Esophagus (tissue), 2 donors: ENCODE data around the gene MMP12. TPM values are rescaled to one million over a fixed set of nuclear protein-coding genes. Genes with fewer than 3 reads are reported as not detected.

Experiments used
- H3K27ac ChIP-seq, 2 donors: one replicate each; pipeline ENCODE4 v1.5.1; 2013; ENCODE audit warnings: low read depth in 2 of 2, mild to moderate bottlenecking in 2 of 2, inconsistent platforms in 1 of 2, low read length in 1 of 2, moderate library complexity in 1 of 2
- H3K27me3 ChIP-seq, 2 donors: one replicate each; pipeline ENCODE4 v1.6.1; 2013; ENCODE audit warnings: low read length in 2 of 2, control low read depth in 1 of 2, mild to moderate bottlenecking in 1 of 2; ENCODE audit not compliant: insufficient read depth in 2 of 2, control insufficient read depth in 1 of 2
- H3K36me3 ChIP-seq, 2 donors: one replicate each; pipeline ENCODE4 v1.6.1; 2013; ENCODE audit warnings: low read length in 1 of 2; ENCODE audit not compliant: control insufficient read depth in 2 of 2, insufficient read depth in 2 of 2
- H3K4me1 ChIP-seq, 2 donors: one replicate each; pipeline ENCODE4 v1.6.1; 2013; ENCODE audit warnings: low read length in 1 of 2; ENCODE audit not compliant: control insufficient read depth in 2 of 2, insufficient read depth in 2 of 2
- H3K4me3 ChIP-seq, 2 donors: one replicate each; pipeline ENCODE4 v1.5.1; 2013; ENCODE audit warnings: low read length in 2 of 2, mild to moderate bottlenecking in 2 of 2, low read depth in 1 of 2, moderate library complexity in 1 of 2
- H3K9me3 ChIP-seq, 2 donors: one replicate each; pipeline ENCODE4 v1.6.1; 2013; ENCODE audit warnings: mild to moderate bottlenecking in 2 of 2, low read depth in 1 of 2, low read length in 1 of 2, moderate library complexity in 1 of 2; ENCODE audit not compliant: control insufficient read depth in 2 of 2, insufficient read depth in 1 of 2
- WGBS, 2 donors: extraction: QIAGEN DNeasy Blood & Tissue Kit; methylation state at CpG; one replicate each; pipeline ENCODE4 v1.1.7; 2013; 5-methylcytosine and 5-hydroxymethylcytosine counted together
- polyA plus RNA-seq, 2 donors: library from polyadenylated mRNA; stranded (reverse); fragments of 200-250 nt; gene quantifications; one replicate each; pipeline ENCODE4 v1.2.3, GENCODE V29; 2013
- donor health status: healthy with polysubstance abuse.
- donor health status: Bipolar disorder and iron deficiency.

Gene MMP12
- polyA plus RNA-seq, 2 donors: 0.62 TPM; not detected in 1

- Histone ChIP-seq H3K9me3 (no peaks in the 10 kb centered on the region), H3K4me1 (no peaks in the 10 kb centered on the region), H3K27me3 (peaks cover 0 to 2% of the 10 kb centered on the region in 2 donors), H3K4me3 (no peak overlapping the region), H3K27ac (no peak overlapping the region), H3K36me3 (no peaks in the 10 kb centered on the region)
- 50 to 55% methylated on average over 3 of the region's 3 CpGs for WGBS, 2 donors
Measured at GRCh38 chr11:102836290-102836875, 38.4 kb downstream of the MMP12 start.

- no peaks in the 10 kb centered on the region for H3K4me1 ChIP-seq
- H3K4me3 ChIP-seq: no peak overlapping the region
- H3K9me3 ChIP-seq: no peaks in the 10 kb centered on the region
- no peak overlapping the region for H3K27ac ChIP-seq
- 90 to 91% methylated on average over 2 of the region's 2 CpGs for WGBS, 2 donors
- no peaks in the 10 kb centered on the region for H3K27me3 ChIP-seq
- no peaks in the 10 kb centered on the region for H3K36me3 ChIP-seq
Measured at GRCh38 chr11:102833731-102834130, 41.1 kb downstream of the MMP12 start.

GRCh38 chr11:102832612-102833011 lies 42.2 kb downstream of the MMP12 start:
- H3K4me3 ChIP-seq: no peak overlapping the region
- H3K9me3 ChIP-seq: no peaks in the 10 kb centered on the region
- no peaks in the 10 kb centered on the region for H3K4me1 ChIP-seq
- no peak overlapping the region for H3K27ac ChIP-seq
- no peaks in the 10 kb centered on the region for H3K27me3 ChIP-seq
- H3K36me3 ChIP-seq: no peaks in the 10 kb centered on the region
- WGBS, 2 donors: 87 to 94% methylated on average over 7 of the region's 7 CpGs

- no peak overlapping the region for H3K4me3 ChIP-seq
- H3K27ac ChIP-seq: no peak overlapping the region
- no peaks in the 10 kb centered on the region for H3K9me3 ChIP-seq
- no peaks in the 10 kb centered on the region for H3K36me3 ChIP-seq
- no peaks in the 10 kb centered on the region for H3K4me1 ChIP-seq
- WGBS, 2 donors: 48 to 58% methylated on average over 38 of the region's 38 CpGs
- H3K27me3 ChIP-seq: no peaks in the 10 kb centered on the region
Measured at GRCh38 chr11:102831489-102832440, 43.0 kb downstream of the MMP12 start.

GRCh38 chr11:102831128-102831488 lies 43.7 kb downstream of the MMP12 start:
- Histone ChIP-seq H3K9me3 (no peaks in the 10 kb centered on the region), H3K36me3 (no peaks in the 10 kb centered on the region), H3K27ac (no peak overlapping the region), H3K27me3 (no peaks in the 10 kb centered on the region), H3K4me1 (no peaks in the 10 kb centered on the region), H3K4me3 (no peak overlapping the region)
- WGBS, 2 donors: 64 to 72% methylated on average over 2 of the region's 2 CpGs

- Histone ChIP-seq H3K27me3 (no peaks in the 10 kb centered on the region), H3K9me3 (no peaks in the 10 kb centered on the region), H3K36me3 (no peaks in the 10 kb centered on the region), H3K27ac (no peak overlapping the region), H3K4me1 (no peaks in the 10 kb centered on the region), H3K4me3 (no peak overlapping the region)
- 59 to 60% methylated on average over 5 of the region's 5 CpGs for WGBS, 2 donors
Measured at GRCh38 chr11:102830001-102830727, 44.6 kb downstream of the MMP12 start.

GRCh38 chr11:102829316-102830000 lies 45.3 kb downstream of the MMP12 start:
- no peaks in the 10 kb centered on the region for H3K4me1 ChIP-seq
- no peak overlapping the region for H3K27ac ChIP-seq
- H3K36me3 ChIP-seq: no peaks in the 10 kb centered on the region
- H3K4me3 ChIP-seq: no peak overlapping the region
- H3K9me3 ChIP-seq: no peaks in the 10 kb centered on the region
- no peaks in the 10 kb centered on the region for H3K27me3 ChIP-seq
- WGBS, 2 donors: 43 to 54% methylated on average over 6 of the region's 6 CpGs

- no peaks in the 10 kb centered on the region for H3K9me3 ChIP-seq
- no peak overlapping the region for H3K4me3 ChIP-seq
- 100% methylated on average over 1 of the region's 1 CpG for WGBS, 2 donors
Measured at GRCh38 chr11:102824556-102824955, 50.2 kb downstream of the MMP12 start.

GRCh38 chr11:102819491-102819890 lies 55.3 kb downstream of the MMP12 start:
- Histone ChIP-seq H3K4me1 (no peaks in the 10 kb centered on the region), H3K27ac (no peak overlapping the region), H3K9me3 (no peaks in the 10 kb centered on the region), H3K4me3 (no peak overlapping the region), H3K36me3 (no peaks in the 10 kb centered on the region), H3K27me3 (no peaks in the 10 kb centered on the region)
- 71 to 72% methylated on average over 6 of the region's 6 CpGs for WGBS, 2 donors

More at GRCh38 chr11:102824556-102824955, 50.2 kb downstream of the MMP12 start:
- no peaks in the 10 kb centered on the region for H3K36me3 ChIP-seq
- H3K27ac ChIP-seq: no peak overlapping the region
- no peaks in the 10 kb centered on the region for H3K4me1 ChIP-seq
- no peaks in the 10 kb centered on the region for H3K27me3 ChIP-seq
